Stimulated activated CD4-positive, alpha-beta T cell treated with anti-CD3 and anti-CD28 coated beads, Interleukin-1b, Interleukin-23, amount 100 ng/mL, for 1 hour (primary cell): ENCODE measurements around the gene ATG7.
"Not testable (repeated sequence)": the region's sequence is repeated elsewhere in the genome, so short reads cannot be mapped to it uniquely, and the experiment has no call there.

Experiments used
- DNase-seq, 2 donors: peaks; one replicate each; pipeline ENCODE4 v3.0.0-alpha.2; 2020; ENCODE audit warnings: low read depth in 2 of 2

Gene ATG7

DNA sequence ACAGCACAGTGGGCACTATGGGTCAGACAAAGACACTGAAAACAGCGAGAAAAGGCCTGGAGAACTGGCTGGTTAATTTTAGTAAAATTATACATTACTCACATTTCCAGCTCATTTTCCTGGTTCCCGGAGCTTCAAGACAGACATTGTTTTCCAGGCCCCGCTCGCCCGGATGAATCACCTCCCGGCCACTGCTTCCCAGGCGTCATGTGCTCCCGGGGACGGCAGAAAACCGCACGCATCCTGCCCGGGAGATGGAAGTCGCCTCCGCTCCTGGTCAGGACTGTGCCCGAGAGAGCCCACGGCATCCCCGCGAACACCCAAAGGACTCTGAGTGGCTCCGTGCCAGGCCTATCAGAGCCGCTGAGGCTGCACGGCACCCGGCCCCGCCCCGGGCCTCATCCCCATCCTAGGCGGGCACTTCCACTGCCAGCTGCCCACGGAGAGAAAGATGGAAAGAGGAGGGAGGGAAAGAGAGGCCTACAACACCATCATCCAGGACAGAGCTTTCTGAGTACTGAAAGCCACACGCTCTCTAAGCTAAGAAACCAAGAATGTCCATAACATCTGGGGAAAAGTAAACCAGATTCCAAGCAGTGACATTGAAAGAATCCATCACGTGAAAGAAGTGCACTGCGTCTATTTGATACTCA is 296.4 kb downstream of the ATG7 start:
- DNase-seq: no peak

DNA sequence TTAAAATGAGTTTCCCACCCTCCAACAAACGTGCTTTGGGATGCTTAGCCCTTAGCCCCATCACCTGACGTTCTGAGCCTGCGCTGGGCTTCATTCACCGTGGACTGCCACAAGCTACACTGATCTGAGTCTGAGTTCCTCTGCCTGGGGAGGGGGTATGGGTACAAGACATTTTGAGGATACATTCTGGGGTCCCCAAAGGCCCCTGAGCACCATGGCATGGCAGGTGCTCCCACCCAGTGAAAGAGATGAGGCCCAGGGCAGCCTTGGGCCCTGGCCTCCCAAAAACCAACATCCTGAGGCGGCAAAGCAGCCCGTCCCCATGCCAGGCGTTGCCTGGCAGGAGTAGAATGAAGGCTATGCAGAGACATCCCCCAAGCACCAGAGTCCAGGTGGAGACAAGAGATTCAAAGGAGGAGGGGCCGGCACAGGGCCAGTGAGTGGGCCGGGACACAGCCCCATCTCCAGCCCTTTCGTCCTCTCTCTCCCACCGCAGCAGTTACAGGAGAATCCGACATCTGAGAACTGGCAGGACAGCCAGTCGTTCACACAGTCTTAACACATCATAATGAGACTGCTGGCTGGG is 297.1 kb downstream of the ATG7 start:
- DNase-seq: no peak

DNA sequence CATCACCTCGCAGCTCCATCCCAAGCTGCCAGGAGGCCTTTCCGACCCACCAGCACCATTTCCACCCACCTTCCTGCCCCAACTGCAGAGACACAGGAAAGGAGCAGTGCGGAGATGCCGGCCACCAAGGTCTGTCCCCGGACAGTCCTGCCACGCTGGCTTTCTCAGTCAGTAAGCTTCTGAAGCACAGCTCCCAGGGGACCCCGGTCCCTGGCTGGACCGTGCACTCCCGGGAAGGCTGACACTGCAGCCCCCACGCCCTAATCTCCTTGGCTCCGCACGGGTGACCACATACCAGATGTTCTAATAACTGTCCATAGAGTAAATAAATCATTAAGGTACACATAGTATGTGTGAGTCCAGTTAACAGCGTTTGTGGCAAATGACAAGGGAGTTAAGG is 298.1 kb downstream of the ATG7 start:
- no peak for DNase-seq

DNA sequence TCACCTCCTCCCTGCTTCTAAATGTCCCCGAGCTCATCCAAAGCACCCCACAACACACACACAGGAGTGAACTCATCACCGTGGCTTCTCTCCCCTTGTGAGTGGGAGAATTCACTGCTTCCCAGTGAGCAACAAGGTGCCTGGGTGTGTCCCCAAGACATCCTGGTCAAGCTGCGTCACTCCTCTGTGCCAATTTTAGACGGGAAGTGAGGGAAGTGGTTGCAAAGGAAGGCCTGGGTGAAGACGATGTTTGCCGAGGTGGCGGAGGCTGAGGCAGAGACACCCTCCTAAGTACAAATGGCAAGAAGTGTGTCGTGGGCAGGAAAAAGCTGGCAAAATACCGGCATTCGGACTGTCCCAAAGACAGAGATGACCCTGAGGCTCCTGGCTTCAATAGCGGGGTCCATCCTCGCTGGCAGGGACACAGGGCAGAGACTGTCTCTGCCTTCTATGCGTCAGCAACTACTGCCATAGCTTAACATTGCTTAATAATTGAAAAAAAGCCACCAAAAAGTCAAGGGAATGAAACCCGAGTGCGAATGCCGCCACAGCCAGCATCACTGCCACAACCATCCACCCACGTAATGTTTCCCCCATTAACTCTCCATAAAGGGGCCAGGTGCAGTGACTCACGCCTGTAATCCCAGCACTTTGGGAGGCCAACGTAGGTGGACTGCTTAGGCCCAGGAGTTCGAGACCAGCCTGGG is 298.7 kb downstream of the ATG7 start:
- no peak for DNase-seq

DNA sequence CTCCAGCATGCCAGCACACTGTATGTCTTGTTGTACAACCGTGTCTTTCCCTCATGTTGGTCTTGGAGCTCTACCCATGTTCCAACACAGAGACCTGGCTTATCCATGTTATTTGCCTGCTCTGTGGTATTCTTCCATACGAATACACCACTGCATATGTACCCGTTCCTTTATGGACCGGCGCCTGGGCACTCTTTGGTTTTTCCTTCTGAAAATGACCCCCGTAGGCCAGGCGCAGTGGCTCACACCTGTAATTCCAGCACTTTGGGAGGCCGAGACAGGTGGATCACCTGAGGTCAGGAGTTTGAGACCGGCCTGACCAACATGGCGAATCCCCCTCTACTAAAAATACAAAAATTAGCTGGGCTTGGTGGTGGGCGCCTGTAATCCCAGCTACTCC is 300.5 kb downstream of the ATG7 start:
- not testable (repeated sequence) for DNase-seq

DNA sequence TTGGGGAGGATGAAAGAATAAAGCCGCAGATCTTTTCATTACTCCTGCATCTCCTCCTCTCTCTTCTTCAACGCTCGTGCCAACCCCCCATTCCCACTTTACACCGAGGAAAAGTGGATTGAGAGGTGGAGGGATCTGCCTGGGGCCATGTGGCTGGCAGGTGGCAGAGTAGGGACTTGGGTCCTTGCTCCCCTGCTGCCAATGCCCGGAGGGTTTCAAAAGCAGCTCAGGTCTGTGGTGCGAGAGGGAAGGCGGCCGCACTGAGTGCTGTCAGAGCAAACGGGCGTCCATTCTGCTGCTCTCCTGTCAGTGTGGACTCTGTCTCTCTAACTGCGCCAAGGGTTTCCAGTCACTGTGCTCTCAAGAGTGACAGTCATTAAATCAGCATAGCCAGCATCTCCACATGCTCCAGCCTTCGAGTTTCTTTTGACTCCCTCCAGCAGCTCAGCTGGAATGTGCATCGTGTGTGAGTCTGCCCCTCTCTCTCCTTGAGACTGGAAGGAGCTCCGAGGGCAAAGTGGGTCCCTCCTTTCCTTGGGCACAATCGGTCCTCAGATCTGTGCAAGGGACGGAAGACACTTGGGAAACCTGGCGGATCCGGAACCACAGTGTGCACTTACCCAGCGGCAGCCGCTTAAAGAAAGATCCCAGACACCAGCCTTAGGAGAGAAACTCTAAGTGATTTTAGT is 302.9 kb downstream of the ATG7 start:
- no peak for DNase-seq

DNA sequence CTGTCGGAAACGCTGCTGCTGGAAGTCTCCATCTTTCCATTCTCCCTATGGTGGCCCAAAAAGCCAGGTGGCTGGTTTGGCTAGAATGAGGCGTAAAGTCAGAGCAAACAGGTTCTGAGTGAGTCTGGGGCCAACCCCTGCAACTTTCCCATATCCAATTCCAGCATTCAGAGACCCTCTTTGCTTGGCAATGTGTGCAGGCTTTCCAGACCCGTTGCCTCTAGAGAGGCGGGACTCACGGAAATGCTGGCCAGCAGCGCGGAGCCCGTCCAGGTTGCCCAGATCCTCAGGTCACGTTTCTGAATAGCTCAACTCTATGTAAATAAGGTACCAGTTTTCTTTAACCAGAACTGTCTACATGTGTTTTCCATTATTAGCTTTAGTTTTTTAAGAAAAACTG is 303.5 kb downstream of the ATG7 start:
- DNase-seq: no peak

DNA sequence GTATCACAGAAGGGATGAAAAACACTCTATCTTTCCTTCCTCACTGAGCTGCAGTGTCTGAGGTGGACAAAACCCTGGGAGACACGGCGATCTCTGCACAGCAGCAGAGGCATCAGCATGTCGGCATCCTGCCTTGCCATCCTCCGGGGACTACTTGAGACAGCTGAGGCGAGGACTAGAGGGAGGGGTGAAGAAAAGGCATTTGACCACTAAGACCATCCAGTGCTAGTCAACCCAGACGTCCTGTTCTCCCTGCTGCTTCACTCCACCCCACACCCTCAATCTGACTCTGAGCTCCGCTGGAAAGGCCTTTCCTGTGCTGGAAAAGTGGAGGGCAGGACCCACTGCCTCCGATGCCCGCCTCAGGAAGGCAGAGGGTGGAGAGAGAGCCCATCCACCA is 304.3 kb downstream of the ATG7 start:
- no peak for DNase-seq

DNA sequence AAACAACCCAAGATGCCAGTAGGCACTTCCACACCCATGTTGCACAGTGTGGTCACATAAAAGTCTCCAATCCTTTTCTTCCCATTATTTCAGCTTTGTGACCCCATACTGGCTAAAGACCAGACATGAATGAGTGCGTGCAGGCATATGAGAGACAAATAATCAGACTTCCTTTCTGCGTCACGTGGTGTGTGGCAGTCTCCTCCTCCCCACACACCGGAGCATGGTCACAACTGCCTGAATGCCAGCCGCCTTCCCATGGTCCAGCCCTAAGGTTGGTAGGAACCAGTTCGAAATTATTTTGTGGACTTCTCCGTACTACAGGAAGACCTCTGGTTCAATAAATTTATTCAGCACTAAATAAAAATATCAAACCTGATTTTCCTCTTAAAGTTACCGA is 306.0 kb downstream of the ATG7 start:
- DNase-seq: no peak

DNA sequence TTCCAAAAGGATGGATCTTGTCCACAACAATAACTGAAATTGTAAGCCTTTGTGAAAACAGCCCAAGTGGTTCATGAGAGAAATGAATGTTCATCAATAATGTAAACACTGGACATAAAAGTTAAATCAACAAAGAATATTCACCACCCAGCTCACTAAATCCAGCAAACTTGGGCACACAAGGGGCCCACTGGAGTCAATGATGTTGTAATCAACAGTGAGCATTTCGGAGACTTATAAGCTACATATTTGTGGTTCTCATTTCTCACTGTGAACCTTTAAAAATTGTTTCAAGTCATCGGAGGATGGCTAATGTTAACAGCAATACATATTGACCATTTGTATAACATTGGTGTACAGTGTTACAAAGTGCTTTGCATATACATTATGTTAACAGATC is 308.4 kb downstream of the ATG7 start:
- DNase-seq: no peak

DNA sequence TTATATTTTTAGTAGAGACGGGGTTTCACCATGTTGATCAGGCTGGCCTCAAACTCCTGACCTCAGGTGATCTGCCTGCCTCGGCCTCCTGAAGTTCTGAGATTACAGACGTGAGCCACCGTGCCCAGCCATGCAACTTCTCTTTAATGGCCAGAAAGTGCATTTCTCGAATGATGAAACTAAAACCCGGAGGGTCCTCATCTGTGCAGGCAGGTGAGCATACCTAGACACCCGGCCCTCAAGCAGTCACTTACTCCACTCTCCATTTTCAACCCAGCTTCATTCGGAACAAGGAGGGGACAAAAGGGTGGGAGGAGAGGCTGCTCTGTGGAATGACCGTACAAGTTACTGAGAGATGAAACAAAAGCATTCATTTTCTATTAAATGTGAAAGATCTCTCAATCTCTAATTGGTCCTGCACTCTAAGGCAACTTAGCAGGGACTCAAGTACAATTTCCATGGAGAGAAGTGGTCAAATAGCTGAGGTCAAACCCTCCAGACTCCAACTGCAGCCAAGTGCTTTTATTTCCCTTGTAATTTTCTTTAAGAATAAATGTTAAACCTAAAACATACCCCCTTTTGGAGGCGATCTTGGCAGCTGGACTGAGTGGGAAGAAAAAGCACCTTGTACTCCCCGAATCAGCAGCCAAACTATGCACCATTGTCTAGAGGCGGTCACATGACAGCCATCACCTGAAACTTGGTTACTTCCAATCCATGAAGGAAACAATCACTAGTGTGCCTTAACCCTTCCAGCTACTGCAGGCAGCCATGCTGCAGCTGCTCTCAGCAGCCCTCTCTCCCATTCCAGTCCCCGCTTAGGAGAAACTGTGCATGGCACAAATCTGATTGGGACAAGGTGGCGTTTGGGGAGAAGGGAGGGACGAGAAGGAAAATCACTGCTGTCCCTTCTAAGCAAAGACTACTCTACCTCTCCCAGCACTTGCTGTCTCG is 309.3 kb downstream of the ATG7 start:
- DNase-seq: no peak

DNA sequence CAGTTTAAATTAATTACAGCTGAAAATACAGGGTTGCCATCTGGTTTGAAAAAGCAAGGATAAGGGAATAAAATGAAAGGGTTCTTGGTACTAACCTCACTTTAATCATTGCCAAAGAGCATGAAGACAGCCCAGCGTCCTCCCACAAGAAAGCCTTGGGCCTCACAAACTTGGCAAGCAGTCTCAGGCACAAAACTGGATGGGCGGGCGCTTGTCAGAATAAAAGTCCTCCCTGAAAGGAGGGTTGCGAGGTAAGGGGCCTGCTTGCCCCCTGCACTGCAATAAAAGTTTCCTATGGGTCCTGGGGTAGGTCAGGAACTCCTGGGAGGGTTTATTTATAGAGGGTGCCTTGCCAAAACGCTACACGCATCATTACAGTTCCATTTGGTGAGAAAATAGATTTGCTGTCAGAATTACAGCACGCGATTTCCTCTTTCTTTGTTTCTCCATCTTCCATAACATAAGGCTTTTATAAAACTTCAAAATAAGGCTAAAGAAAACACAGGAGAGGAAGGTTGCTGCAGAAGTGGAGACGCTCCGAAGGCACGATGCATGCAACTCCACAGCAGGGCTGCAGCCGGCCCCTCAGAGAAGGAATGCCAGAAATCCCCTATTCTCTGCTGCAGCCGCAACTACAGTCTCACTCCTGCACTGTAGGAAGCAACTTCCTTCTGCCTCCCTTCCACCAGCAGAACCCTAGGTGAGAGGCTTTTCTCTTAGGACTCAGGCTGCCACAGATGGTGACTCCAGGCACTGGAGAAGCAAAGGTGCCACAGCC is 310.2 kb downstream of the ATG7 start:
- DNase-seq: no peak

DNA sequence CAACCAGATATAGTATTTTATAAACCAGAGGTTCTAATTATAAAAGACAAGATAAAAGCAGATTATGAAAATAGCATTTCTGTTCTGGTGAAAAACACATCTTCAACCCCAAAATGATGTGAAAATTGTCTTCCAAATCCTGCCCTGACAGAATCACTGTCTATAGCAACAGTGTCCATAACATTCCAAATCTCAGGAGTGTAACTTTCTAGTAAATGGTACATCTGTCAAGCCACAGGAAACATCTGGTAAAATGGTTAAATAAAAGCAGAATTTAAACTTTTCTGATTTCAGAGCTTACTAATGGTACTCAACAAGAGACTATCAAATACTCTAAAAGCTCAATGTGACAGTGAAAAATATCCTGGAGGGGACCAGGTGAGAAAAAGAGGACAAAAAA is 311.0 kb downstream of the ATG7 start:
- no peak for DNase-seq

DNA sequence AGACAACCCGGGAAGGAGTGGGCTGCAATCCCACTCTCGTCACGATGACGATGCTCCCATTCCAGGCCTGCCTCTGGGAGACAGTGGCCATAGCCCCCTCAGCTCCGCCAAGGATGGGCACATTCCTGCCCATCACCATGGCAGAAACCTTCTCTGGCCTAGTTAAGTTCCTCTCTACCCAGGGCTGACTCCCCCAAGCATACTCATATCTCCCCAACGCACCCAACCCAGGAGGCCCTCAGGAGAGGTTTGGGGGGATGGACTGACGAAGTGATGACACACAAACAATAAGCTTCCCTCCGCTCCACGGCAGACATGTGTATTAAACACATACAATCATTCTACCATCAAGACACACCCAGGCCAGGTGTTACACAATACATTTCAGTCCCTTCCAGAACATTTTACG is 311.4 kb downstream of the ATG7 start:
- no peak for DNase-seq

DNA sequence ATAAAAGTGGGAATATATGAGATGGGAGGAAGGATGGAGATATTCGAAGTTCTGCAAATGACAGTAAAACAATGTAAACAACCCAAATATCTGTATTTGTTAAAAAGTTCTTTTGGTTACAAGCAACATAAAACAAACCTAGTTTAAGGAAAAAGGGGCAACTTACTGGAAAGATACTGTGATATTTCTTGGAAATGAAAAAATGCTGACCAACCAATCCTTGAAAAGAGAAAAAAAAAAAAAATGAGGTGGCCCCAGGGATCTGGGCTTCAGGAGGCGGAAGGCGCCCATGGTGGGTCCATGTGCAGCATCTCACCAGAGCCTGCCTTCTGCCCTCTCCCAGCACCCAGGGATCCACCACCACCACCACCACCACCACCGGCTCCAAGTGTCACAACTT is 312.4 kb downstream of the ATG7 start:
- DNase-seq: no peak

DNA sequence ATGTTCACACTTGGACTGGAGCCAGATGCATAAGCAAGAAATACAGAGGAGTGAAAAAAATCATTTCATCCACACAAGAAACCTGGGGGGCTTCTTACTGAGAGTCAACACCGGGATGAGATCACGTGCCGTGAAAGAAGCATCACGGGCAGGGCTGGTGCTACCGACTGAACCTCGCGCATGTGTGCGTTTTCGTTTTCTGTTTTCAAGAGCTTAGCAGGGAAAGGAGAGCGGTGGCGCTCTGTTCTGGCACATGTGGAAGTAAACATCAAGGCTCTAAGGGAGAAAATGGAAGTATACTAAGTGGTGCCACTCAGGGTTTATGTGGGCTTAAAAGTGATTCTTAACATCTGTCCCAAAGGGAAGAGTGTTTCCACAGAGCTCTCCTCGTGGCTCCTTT is 315.6 kb downstream of the ATG7 start:
- DNase-seq: no peak

DNA sequence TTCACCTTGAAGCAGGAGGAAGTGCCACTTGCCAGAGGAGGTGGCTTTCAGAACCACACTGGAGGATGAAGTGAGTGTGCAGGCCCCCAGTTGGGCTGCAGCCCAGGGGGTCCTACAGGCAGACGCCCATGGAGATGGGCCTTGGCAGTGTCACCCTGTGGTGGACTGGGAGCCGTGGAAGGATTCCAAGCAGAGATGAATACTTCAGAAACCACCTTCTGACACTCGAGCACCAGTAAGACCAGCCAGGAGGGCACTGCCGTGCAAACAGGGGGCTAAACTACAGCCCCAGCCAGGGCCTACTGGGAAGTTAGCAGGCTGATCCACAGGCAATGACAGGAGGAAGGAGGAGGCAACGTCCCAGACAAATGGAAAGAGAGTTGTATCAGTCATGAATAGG is 316.1 kb downstream of the ATG7 start:
- DNase-seq: no peak

DNA sequence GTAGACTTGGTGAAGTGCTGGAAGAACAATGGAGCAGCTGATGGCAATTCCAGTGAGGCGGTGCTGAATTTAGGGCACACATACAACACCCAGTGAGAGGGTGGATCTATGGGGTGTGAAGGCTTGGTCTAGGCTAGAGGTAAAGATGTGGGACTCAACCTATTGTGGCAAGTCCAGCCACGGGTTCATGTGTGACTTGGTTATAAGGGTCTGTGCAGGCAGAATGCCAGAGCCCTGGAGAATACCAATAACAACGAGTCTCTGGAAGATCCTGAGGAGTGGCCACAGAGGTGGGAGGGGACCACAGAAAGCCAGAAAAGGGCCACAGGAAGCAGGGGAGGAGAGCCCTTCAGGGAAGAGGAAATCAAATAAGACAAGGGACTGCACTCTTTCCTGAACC is 316.6 kb downstream of the ATG7 start:
- DNase-seq: no peak

DNA sequence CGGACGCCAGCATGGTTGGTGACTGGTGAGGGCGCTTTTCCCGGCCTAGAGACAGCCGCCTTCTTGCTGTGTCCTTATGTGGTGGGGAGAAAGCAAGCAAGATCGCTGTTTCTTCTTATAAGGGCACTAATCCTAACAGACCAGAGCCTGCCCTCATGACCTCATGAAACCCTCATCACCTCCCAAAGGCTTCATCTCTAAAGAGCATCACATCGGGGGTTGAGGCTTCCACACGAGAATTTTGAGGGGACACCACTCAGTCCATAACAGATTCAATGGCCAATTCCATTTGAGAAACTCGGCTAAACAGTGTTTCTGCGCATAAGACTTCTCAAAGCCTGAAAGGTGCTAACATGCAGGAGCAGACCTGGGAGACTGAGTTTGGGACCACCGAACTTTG is 317.5 kb downstream of the ATG7 start:
- no peak for DNase-seq

DNA sequence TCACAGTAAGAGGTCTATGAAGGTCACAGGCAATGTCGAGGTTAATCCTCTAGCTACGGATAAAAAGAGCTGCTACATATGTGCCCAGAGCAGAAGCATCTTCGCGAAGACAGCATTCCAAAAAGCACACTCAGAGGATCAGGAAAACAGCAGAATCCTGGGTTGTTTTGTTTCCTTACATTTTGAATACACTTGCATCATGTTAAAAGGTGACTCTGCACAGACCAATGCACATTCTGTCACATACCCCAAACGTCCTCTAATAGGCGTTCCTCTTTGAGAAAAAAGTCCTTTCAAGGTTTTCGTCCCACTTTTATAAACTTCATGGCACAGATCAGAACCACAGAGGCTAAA is 318.8 kb downstream of the ATG7 start:
- DNase-seq: no peak
